Adipose tissue (tissue), 3 donors: ENCODE measurements around the gene REXO1. TPM values are rescaled to one million over a fixed set of nuclear protein-coding genes. Genes with fewer than 3 reads are reported as not detected.

ENCODE experiments used
- H3K27ac ChIP-seq: one replicate; pipeline ENCODE4 v1.5.1; 2013; ENCODE audit warnings: low read depth, low read length
- WGBS, 3 donors: extraction: QIAGEN DNeasy Blood & Tissue Kit; methylation state at CpG; one replicate each; pipeline ENCODE4 v1.1.7; 2013; 5-methylcytosine and 5-hydroxymethylcytosine counted together
- polyA plus RNA-seq, 3 donors: library from polyadenylated mRNA; stranded (reverse); fragments of 200-250 nt; gene quantifications; one replicate each; pipeline ENCODE4 v1.2.3, GENCODE V29; 2013
- donor health status: healthy with polysubstance abuse.
- donor health status: Bipolar disorder and iron deficiency.
- donor health status: healthy.

REXO1 gene
- polyA plus RNA-seq, 3 donors, result 11.0 to 29.2 (median 23.5) TPM

- peak overlapping the region; percentile 13 for H3K27ac ChIP-seq
- 1% methylated on average over 41 to 105 of the region's 115 CpGs for WGBS, 3 donors
Measured at GRCh38 chr19:1863638-1864479, 15.6 kb upstream of the REXO1 start.

GRCh38 chr19:1863328-1863637 is 15.0 kb upstream of the REXO1 start, which contains the start of gene KLF16:
Gene KLF16, minus strand, starts transcription at chr19:1863579. Its CDS starts 82 bp downstream, at chr19:1863497.
- H3K27ac ChIP-seq, result peak within 1 kb of the TSS; percentile 22
- WGBS, 3 donors, result 0% methylated on average over 16 to 61 of the region's 63 CpGs

- WGBS, 3 donors, result 0 to 1% (median 1%) methylated on average over 57 to 106 of the region's 109 CpGs
- H3K27ac ChIP-seq, result peak overlapping the region; percentile 22
Measured at GRCh38 chr19:1862424-1863327, 14.4 kb upstream of the REXO1 start.

GRCh38 chr19:1862068-1862423 is 13.8 kb upstream of the REXO1 start:
- WGBS, 3 donors, result 3 to 12% (median 5%) methylated on average over 21 of the region's 21 CpGs
- H3K27ac ChIP-seq, result no peak overlapping the region

- H3K27ac ChIP-seq, result no peak overlapping the region
- 32 to 61% (median 37%) methylated on average over 22 to 23 of the region's 23 CpGs for WGBS, 3 donors
Measured at GRCh38 chr19:1861599-1862031, 13.3 kb upstream of the REXO1 start.

- H3K27ac ChIP-seq, result no peak overlapping the region
- 63 to 74% (median 66%) methylated on average over 28 of the region's 28 CpGs for WGBS, 3 donors
Measured at GRCh38 chr19:1860821-1861598, 12.7 kb upstream of the REXO1 start.

- H3K27ac ChIP-seq, result no peak overlapping the region
- WGBS, 3 donors, result 30 to 39% (median 30%) methylated on average over 29 to 32 of the region's 32 CpGs
Measured at GRCh38 chr19:1860042-1860775, 11.9 kb upstream of the REXO1 start.

GRCh38 chr19:1859331-1859781 is 11.1 kb upstream of the REXO1 start:
- H3K27ac ChIP-seq, result no peak overlapping the region
- 55 to 70% (median 58%) methylated on average over 17 to 18 of the region's 18 CpGs for WGBS, 3 donors

- 50 to 75% (median 60%) methylated on average over 9 to 10 of the region's 10 CpGs for WGBS, 3 donors
- H3K27ac ChIP-seq, result no peak overlapping the region
Measured at GRCh38 chr19:1858412-1859081, 10.3 kb upstream of the REXO1 start.

- H3K27ac ChIP-seq, result peak overlapping the region; percentile 24
Measured at GRCh38 chr19:1857648-1858326, 9.5 kb upstream of the REXO1 start.

GRCh38 chr19:1856698-1857603 is 8.7 kb upstream of the REXO1 start:
- WGBS, 3 donors, result 2 to 17% (median 2%) methylated on average over 45 to 67 of the region's 73 CpGs
- peak overlapping the region; percentile 55 for H3K27ac ChIP-seq

More at GRCh38 chr19:1857648-1858326, 9.5 kb upstream of the REXO1 start:
- 31 to 55% (median 38%) methylated on average over 14 to 16 of the region's 16 CpGs for WGBS, 3 donors

- 22 to 59% (median 57%) methylated on average over 5 to 6 of the region's 6 CpGs for WGBS, 3 donors
- H3K27ac ChIP-seq, result peak overlapping the region; percentile 41
Measured at GRCh38 chr19:1856345-1856697, 8.0 kb upstream of the REXO1 start.

- WGBS, 3 donors, result 21 to 56% (median 29%) methylated on average over 13 of the region's 13 CpGs
- peak overlapping the region; percentile 21 for H3K27ac ChIP-seq
Measured at GRCh38 chr19:1855828-1856255, 7.6 kb upstream of the REXO1 start.

- WGBS, 3 donors, result 15 to 24% (median 19%) methylated on average over 24 to 33 of the region's 33 CpGs
- H3K27ac ChIP-seq, result peak overlapping the region; percentile 21
Measured at GRCh38 chr19:1855040-1855827, 7.0 kb upstream of the REXO1 start.

- no peak overlapping the region for H3K27ac ChIP-seq
- 78 to 86% (median 85%) methylated on average over 34 to 37 of the region's 37 CpGs for WGBS, 3 donors
Measured at GRCh38 chr19:1854542-1855039, 6.3 kb upstream of the REXO1 start.
